Upper lobe of left lung (tissue), 6 donors: Measurements from ENCODE around the gene PRKD3. TPM values are rescaled to one million over a fixed set of nuclear protein-coding genes. Genes with fewer than 3 reads are reported as not detected.

Experiments
- ATAC-seq, 2 donors: fragments of 200-7000 bp; cut with Tn5 transposase; one replicate each; pipeline ENCODE4 v1.9.1; 2022; ENCODE audit warnings: mild to moderate bottlenecking in 2 of 2, moderate library complexity in 2 of 2; ENCODE audit not compliant: low FRiP score in 2 of 2
- DNase-seq, 2 donors: peaks; one replicate each; pipeline ENCODE4 v3.0.0-alpha.2; 2019 to 2020
- H3K27ac ChIP-seq, 4 donors: fragments of 200-600 bp; sonication (generic); one replicate each; pipeline ENCODE4 v1.5.1; 2016 to 2019
- H3K27me3 ChIP-seq, 4 donors: fragments of 200-600 bp; sonication (generic); one replicate each; pipeline ENCODE4 v1.5.1; 2017 to 2019
- H3K36me3 ChIP-seq, 4 donors: fragments of 200-600 bp; sonication (generic); one replicate each; pipeline ENCODE4 v1.5.1; 2016 to 2019
- H3K4me1 ChIP-seq, 4 donors: fragments of 200-600 bp; sonication (generic); one replicate each; pipeline ENCODE4 v1.5.1; 2018 to 2019
- H3K4me3 ChIP-seq, 4 donors: fragments of 200-600 bp; sonication (generic); one replicate each; pipeline ENCODE4 v1.5.1; 2017 to 2019; ENCODE audit warnings: mild to moderate bottlenecking in 2 of 4, moderate library complexity in 1 of 4
- H3K9me3 ChIP-seq, 4 donors: fragments of 200-600 bp; sonication (generic); one replicate each; pipeline ENCODE4 v1.5.1; 2018 to 2019
- EP300 ChIP-seq, 4 donors: sonication (generic); formaldehyde crosslinking; IDR thresholded peaks; one replicate each; pipeline ENCODE4 v1.5.1; 2017; ENCODE audit warnings: antibody characterized with exemption in 4 of 4, control low read depth in 2 of 4
- POLR2A ChIP-seq, 4 donors: fragments of 450-650 bp; IDR thresholded peaks; one replicate each; pipeline ENCODE4 v1.5.1; 2016 to 2017; ENCODE audit warnings: antibody characterized with exemption in 4 of 4, mild to moderate bottlenecking in 2 of 4
- POLR2AphosphoS5 ChIP-seq, 2 donors: sonication (generic); formaldehyde crosslinking; IDR thresholded peaks; one replicate each; pipeline ENCODE4 v1.5.1; 2017; ENCODE audit warnings: antibody characterized with exemption in 2 of 2
- WGBS, 2 donors: methylation state at CpG; one replicate each; pipeline ENCODE4 v1.1.5; 2017 to 2018; 5-methylcytosine and 5-hydroxymethylcytosine counted together
- total RNA-seq, 6 donors: library from RNA; depleted of rRNA in 4 of 6; stranded (reverse); fragments of >200 nt in 4 of 6; gene quantifications; one replicate each; pipeline versions ENCODE4 v1.1.0 to v1.2.1, GENCODE V29; 2016 to 2021
- TF ChIP-seq, protein P1 (sequence below), 6 experiments: fragments of 450-650 bp in 4 of 6; fragments of 200-600 bp in 2 of 6; sonication (generic) in 2 of 6; IDR thresholded peaks; one replicate each; pipeline ENCODE4 v1.5.1; 2016 to 2019; ENCODE audit warnings: antibody characterized with exemption in 6 of 6
- donor health status: DM: no; HTN: no; CAD: no; lungs with moderate emphysema.
- donor health status: DM: no; HTN: yes; CAD: no; lungs with severe emphysema.

Gene PRKD3
- total RNA-seq, 6 donors from 2014 or later = 25.5 to 57.6 (median 39.5) TPM

GRCh38 chr2:37358466-37358865, 33.8 kb upstream of the PRKD3 start:
- H3K9me3 ChIP-seq = no peaks in the 10 kb centered on the region
- no peaks in the 10 kb centered on the region for H3K27me3 ChIP-seq
- H3K27ac ChIP-seq = no peak overlapping the region
- DNase-seq (no peak), ATAC-seq (no peak)
- H3K4me1 ChIP-seq = no peaks in the 10 kb centered on the region
- H3K4me3 ChIP-seq = no peak overlapping the region
- WGBS, 2 donors = 93 to 94% methylated on average over 3 of the region's 3 CpGs
- H3K36me3 ChIP-seq = no peaks in the 10 kb centered on the region
- TF ChIP-seq, protein P1, sequence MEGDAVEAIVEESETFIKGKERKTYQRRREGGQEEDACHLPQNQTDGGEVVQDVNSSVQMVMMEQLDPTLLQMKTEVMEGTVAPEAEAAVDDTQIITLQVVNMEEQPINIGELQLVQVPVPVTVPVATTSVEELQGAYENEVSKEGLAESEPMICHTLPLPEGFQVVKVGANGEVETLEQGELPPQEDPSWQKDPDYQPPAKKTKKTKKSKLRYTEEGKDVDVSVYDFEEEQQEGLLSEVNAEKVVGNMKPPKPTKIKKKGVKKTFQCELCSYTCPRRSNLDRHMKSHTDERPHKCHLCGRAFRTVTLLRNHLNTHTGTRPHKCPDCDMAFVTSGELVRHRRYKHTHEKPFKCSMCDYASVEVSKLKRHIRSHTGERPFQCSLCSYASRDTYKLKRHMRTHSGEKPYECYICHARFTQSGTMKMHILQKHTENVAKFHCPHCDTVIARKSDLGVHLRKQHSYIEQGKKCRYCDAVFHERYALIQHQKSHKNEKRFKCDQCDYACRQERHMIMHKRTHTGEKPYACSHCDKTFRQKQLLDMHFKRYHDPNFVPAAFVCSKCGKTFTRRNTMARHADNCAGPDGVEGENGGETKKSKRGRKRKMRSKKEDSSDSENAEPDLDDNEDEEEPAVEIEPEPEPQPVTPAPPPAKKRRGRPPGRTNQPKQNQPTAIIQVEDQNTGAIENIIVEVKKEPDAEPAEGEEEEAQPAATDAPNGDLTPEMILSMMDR (IDR thresholded peaks at IDR 0.05) = no peak
- TF ChIP-seq EP300 (IDR thresholded peaks at IDR 0.05) = no peak
- TF ChIP-seq POLR2A (IDR thresholded peaks at IDR 0.05) = no peak
- TF ChIP-seq POLR2AphosphoS5 (IDR thresholded peaks at IDR 0.05) = no peak

- Histone ChIP-seq H3K27ac (no peak overlapping the region), H3K27me3 (no peaks in the 10 kb centered on the region), H3K36me3 (no peaks in the 10 kb centered on the region), H3K9me3 (no peaks in the 10 kb centered on the region), H3K4me1 (no peaks in the 10 kb centered on the region), H3K4me3 (no peak overlapping the region)
- TF ChIP-seq POLR2AphosphoS5 (IDR thresholded peaks at IDR 0.05) (no peak), POLR2A (IDR thresholded peaks at IDR 0.05) (no peak), EP300 (IDR thresholded peaks at IDR 0.05) (no peak)
- TF ChIP-seq, protein P1 (IDR thresholded peaks at IDR 0.05) = no peak
- DNase-seq (no peak), ATAC-seq (no peak)
- 75 to 83% methylated on average over 4 of the region's 4 CpGs for WGBS, 2 donors
Measured at GRCh38 chr2:37357530-37357929, 32.9 kb upstream of the PRKD3 start.

GRCh38 chr2:37357069-37357468, 32.4 kb upstream of the PRKD3 start:
- no peaks in the 10 kb centered on the region for H3K4me1 ChIP-seq
- DNase-seq = no peak
- WGBS, 2 donors = 91 to 94% methylated on average over 1 of the region's 1 CpG
- H3K27ac ChIP-seq = no peak overlapping the region
- no peaks in the 10 kb centered on the region for H3K27me3 ChIP-seq
- no peaks in the 10 kb centered on the region for H3K9me3 ChIP-seq
- no peaks in the 10 kb centered on the region for H3K36me3 ChIP-seq
- TF ChIP-seq, protein P1 (IDR thresholded peaks at IDR 0.05) = no peak
- no peak for TF ChIP-seq EP300 (IDR thresholded peaks at IDR 0.05)
- no peak for TF ChIP-seq POLR2AphosphoS5 (IDR thresholded peaks at IDR 0.05)
- no peak for TF ChIP-seq POLR2A (IDR thresholded peaks at IDR 0.05)
- ATAC-seq = no peak
- no peak overlapping the region for H3K4me3 ChIP-seq

- Histone ChIP-seq H3K9me3 (no peaks in the 10 kb centered on the region), H3K4me3 (no peak overlapping the region), H3K27me3 (no peaks in the 10 kb centered on the region), H3K4me1 (peaks cover 0 to 1% (median 0%) of the 10 kb centered on the region in 4 donors), H3K27ac (no peak overlapping the region), H3K36me3 (no peaks in the 10 kb centered on the region)
- ATAC-seq = no peak
- 76 to 82% methylated on average over 6 of the region's 6 CpGs for WGBS, 2 donors
- DNase-seq = no peak
- no peak for TF ChIP-seq EP300 (IDR thresholded peaks at IDR 0.05)
- TF ChIP-seq POLR2A (IDR thresholded peaks at IDR 0.05) = no peak
- TF ChIP-seq, protein P1 (IDR thresholded peaks at IDR 0.05) = no peak
- TF ChIP-seq POLR2AphosphoS5 (IDR thresholded peaks at IDR 0.05) = no peak
Measured at GRCh38 chr2:37356299-37356698, 31.7 kb upstream of the PRKD3 start.

- H3K27ac ChIP-seq = no peak overlapping the region
- no peaks in the 10 kb centered on the region for H3K27me3 ChIP-seq
- no peak for DNase-seq
- no peak for ATAC-seq
- TF ChIP-seq POLR2A (IDR thresholded peaks at IDR 0.05) = no peak
- TF ChIP-seq, protein P1 (IDR thresholded peaks at IDR 0.05) = no peak
- TF ChIP-seq POLR2AphosphoS5 (IDR thresholded peaks at IDR 0.05) = no peak
- H3K4me3 ChIP-seq = no peak overlapping the region
- WGBS, 2 donors = 88 to 94% methylated on average over 7 of the region's 7 CpGs
- no peaks in the 10 kb centered on the region for H3K9me3 ChIP-seq
- peaks cover 0 to 6% (median 0%) of the 10 kb centered on the region in 4 donors for H3K4me1 ChIP-seq
- H3K36me3 ChIP-seq = no peaks in the 10 kb centered on the region
Measured at GRCh38 chr2:37355735-37356134, 31.1 kb upstream of the PRKD3 start.
